Hepatocyte (in vitro differentiated cells): ENCODE data around the gene DUOXA2.
"Not testable (repeated sequence)": the region's sequence is repeated elsewhere in the genome, so short reads cannot be mapped to it uniquely, and the experiment has no call there.

ENCODE experiments used
- EZH2 ChIP-seq: fragments of 200-600 bp; sonication (generic); IDR thresholded peaks from 2 replicates; pipeline ENCODE4 v1.6.1; 2016; ENCODE audit warnings: antibody characterized with exemption, mild to moderate bottlenecking, borderline replicate concordance
- TF ChIP-seq, protein P1 (sequence below): fragments of 200-600 bp; sonication (generic); IDR thresholded peaks from 2 replicates; pipeline ENCODE4 v1.5.1; 2016; ENCODE audit warnings: antibody characterized with exemption, mild to moderate bottlenecking; ENCODE audit not compliant: poor library complexity

DNA sequence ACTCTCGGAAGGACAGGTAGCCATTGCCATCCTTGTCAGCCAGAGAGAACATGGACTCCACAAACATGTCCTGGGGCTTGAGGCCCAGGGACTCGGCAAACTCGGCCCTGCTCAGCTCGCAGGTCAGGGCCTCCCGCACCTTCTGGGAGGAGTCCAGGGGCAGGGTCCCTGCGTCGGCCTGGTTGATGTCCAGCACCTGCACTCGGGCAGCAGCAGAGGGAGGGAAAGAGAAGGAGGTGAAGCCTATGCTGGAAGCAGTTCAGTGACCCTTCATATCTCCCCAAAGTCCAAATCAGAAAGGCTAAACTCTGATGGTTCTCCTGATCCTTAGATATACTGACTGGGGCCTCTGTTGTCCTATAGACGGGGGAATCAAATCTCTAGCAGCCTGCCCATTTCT, 10.0 kb upstream of the DUOXA2 start:
- TF ChIP-seq, protein P1, sequence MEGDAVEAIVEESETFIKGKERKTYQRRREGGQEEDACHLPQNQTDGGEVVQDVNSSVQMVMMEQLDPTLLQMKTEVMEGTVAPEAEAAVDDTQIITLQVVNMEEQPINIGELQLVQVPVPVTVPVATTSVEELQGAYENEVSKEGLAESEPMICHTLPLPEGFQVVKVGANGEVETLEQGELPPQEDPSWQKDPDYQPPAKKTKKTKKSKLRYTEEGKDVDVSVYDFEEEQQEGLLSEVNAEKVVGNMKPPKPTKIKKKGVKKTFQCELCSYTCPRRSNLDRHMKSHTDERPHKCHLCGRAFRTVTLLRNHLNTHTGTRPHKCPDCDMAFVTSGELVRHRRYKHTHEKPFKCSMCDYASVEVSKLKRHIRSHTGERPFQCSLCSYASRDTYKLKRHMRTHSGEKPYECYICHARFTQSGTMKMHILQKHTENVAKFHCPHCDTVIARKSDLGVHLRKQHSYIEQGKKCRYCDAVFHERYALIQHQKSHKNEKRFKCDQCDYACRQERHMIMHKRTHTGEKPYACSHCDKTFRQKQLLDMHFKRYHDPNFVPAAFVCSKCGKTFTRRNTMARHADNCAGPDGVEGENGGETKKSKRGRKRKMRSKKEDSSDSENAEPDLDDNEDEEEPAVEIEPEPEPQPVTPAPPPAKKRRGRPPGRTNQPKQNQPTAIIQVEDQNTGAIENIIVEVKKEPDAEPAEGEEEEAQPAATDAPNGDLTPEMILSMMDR = not testable (repeated sequence)
- TF ChIP-seq EZH2 = not testable (repeated sequence)
